Measurements from ENCODE around the gene MGARP. TPM values are rescaled to one million over a fixed set of nuclear protein-coding genes. Genes with fewer than 3 reads are reported as not detected.

Gene MGARP
- total RNA-seq, 1 experiment from 2014 or later, result 0.22 TPM

DNA sequence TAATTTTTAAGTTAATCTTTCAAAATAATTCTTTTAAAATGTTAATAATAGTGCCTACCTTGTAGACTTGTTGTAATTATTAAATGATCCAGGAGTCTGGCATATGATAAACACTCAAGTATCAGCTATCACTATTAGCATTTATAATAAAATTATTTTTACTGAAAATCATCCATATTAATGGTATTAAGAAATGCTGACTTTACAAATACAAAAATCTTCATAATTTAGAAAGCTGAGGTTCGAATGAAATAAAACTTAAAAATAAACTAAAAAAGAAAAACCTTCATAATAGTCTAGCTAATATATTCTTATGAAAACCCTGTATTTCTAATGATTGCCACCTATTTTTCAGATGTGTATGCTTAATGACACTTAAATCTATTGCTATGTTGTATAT lies 5.2 kb downstream of the MGARP start:
- ChIA-PET POLR2A (no interaction called here), CTCF (interaction anchor here (1.0 to 1.3 kb wide), 2 partner anchors 12 to 21 kb away, joined by 3 read pairs; no protein-coding TSS in a partner anchor), RAD21 (ENCODE audit: low non-redundant PET in 1 of 2, low total read pairs in 2 of 2, uncharacterized antibody in 2 of 2, unreplicated experiment in 2 of 2) (no interaction called here)
- H3K4me3 ChIP-seq (replicated peaks in 1 of 2; ENCODE audit: low read depth in 1 of 2, low read length in 2 of 2), result no peak overlapping the region
- H3K27me3 ChIP-seq (ENCODE audit: insufficient read depth, low read length), result no peaks in the 10 kb centered on the region
- DNase-seq (ENCODE audit: low read depth, low spot score) (no peak), ATAC-seq (no peak)
- no peaks in the 10 kb centered on the region for H3K36me3 ChIP-seq (ENCODE audit: control insufficient read depth in 1 of 2, insufficient read depth in 2 of 2, low read length in 2 of 2)
- H3K9me2 ChIP-seq (ENCODE audit: insufficient read depth), result no peaks in the 10 kb centered on the region
- no peak for TF ChIP-seq SRF (IDR thresholded peaks at IDR 0.05; ENCODE audit: low read depth)
- no peak overlapping the region for H3K9ac ChIP-seq (ENCODE audit: low read length)
- no peak overlapping the region for H3K27ac ChIP-seq (ENCODE audit: low read depth, low read length)
- H3K79me2 ChIP-seq (ENCODE audit: insufficient read depth, low read length), result no peaks in the 10 kb centered on the region
- H3K4me2 ChIP-seq (ENCODE audit: low read length), result no peak overlapping the region
- intact Hi-C loops (cut with micrococcal nuclease), result no loop called here
- H3K9me3 ChIP-seq (ENCODE audit: control insufficient read depth in 1 of 2, insufficient read depth in 1 of 2, low read depth in 1 of 2, low read length in 2 of 2), result no peaks in the 10 kb centered on the region
- H4K20me1 ChIP-seq (ENCODE audit: insufficient read depth), result no peaks in the 10 kb centered on the region
- no peaks in the 10 kb centered on the region for H3K4me1 ChIP-seq (ENCODE audit: control insufficient read depth in 1 of 2, insufficient read depth in 2 of 2, low read length in 2 of 2)
- H2AFZ ChIP-seq (ENCODE audit: low read depth, low read length, poor library complexity, severe bottlenecking), result no peak overlapping the region
- BruUV-seq (replicated peaks), result no TSS peak

DNA sequence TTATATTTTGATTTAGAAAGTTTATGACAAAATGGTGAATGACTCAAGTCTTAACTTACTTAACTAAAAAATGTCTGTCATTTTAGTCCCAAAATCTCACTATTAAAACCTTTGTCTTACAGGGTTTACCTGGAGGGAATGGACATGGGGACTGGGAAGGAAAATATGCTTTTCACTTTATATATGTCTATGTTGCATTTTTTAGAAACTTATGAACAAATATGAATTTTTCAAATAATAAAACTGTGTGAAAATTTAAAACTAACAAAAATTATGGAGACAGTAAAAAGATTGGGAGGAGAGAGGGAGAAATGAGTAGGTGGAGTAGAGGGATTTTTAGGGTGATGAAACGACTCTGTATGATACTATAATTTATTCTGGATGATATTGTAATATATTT lies 6.2 kb downstream of the MGARP start:
- Histone ChIP-seq H3K9ac (ENCODE audit: low read length) (no peak overlapping the region), H3K4me1 (ENCODE audit: control insufficient read depth in 1 of 2, insufficient read depth in 2 of 2, low read length in 2 of 2) (no peaks in the 10 kb centered on the region), H3K36me3 (ENCODE audit: control insufficient read depth in 1 of 2, insufficient read depth in 2 of 2, low read length in 2 of 2) (no peaks in the 10 kb centered on the region), H3K4me2 (ENCODE audit: low read length) (no peak overlapping the region), H3K9me2 (ENCODE audit: insufficient read depth) (no peaks in the 10 kb centered on the region), H3K27me3 (ENCODE audit: insufficient read depth, low read length) (no peaks in the 10 kb centered on the region), H3K4me3 (replicated peaks in 1 of 2; ENCODE audit: low read depth in 1 of 2, low read length in 2 of 2) (no peak overlapping the region), H2AFZ (ENCODE audit: low read depth, low read length, poor library complexity, severe bottlenecking) (no peak overlapping the region), H3K9me3 (ENCODE audit: control insufficient read depth in 1 of 2, insufficient read depth in 1 of 2, low read depth in 1 of 2, low read length in 2 of 2) (no peaks in the 10 kb centered on the region), H3K27ac (ENCODE audit: low read depth, low read length) (no peak overlapping the region), H3K79me2 (ENCODE audit: insufficient read depth, low read length) (no peaks in the 10 kb centered on the region), H4K20me1 (ENCODE audit: insufficient read depth) (no peaks in the 10 kb centered on the region)
- DNase-seq (ENCODE audit: low read depth, low spot score), result no peak
- ChIA-PET POLR2A (no interaction called here), RAD21 (ENCODE audit: low non-redundant PET in 1 of 2, low total read pairs in 2 of 2, uncharacterized antibody in 2 of 2, unreplicated experiment in 2 of 2) (no interaction called here), CTCF (no interaction called here)
- intact Hi-C loops (cut with micrococcal nuclease), result no loop called here
- no TSS peak for BruUV-seq (replicated peaks)
- TF ChIP-seq POLR2AphosphoS5 (IDR thresholded peaks at IDR 0.05; ENCODE audit: low read depth, low read length) (no peak), ZNF274 (IDR thresholded peaks at IDR 0.05; ENCODE audit: low read depth, low read length) (no peak), YY1 (IDR thresholded peaks at IDR 0.05; ENCODE audit: extremely low read depth, insufficient replicate concordance, low read depth, low read length) (no peak), FOSL1 (IDR thresholded peaks at IDR 0.05; ENCODE audit: low read depth) (no peak), SRF (IDR thresholded peaks at IDR 0.05; ENCODE audit: low read depth) (no peak), CEBPB (IDR thresholded peaks at IDR 0.05; ENCODE audit: low read depth) (no peak), POLR2A (IDR thresholded peaks at IDR 0.05; ENCODE audit: borderline replicate concordance, extremely low read depth, insufficient read depth, insufficient read length) (no peak), SP1 (IDR thresholded peaks at IDR 0.05; ENCODE audit: low read depth) (no peak), RAD21 (IDR thresholded peaks at IDR 0.05; ENCODE audit: low read depth) (no peak), CBX3 (IDR thresholded peaks at IDR 0.05; ENCODE audit: low read depth) (no peak), ZFX (IDR thresholded peaks at IDR 0.05) (no peak), TCF7L2 (IDR thresholded peaks at IDR 0.05; ENCODE audit: borderline replicate concordance, extremely low read depth, insufficient read depth, insufficient read length) (no peak), EZH2phosphoT487 (IDR thresholded peaks at IDR 0.05; ENCODE audit: borderline replicate concordance) (no peak), ELF1 (IDR thresholded peaks at IDR 0.05; ENCODE audit: borderline replicate concordance, low read depth) (no peak), EGR1 (IDR thresholded peaks at IDR 0.05; ENCODE audit: low read depth) (no peak)
- TF ChIP-seq, protein P1, sequence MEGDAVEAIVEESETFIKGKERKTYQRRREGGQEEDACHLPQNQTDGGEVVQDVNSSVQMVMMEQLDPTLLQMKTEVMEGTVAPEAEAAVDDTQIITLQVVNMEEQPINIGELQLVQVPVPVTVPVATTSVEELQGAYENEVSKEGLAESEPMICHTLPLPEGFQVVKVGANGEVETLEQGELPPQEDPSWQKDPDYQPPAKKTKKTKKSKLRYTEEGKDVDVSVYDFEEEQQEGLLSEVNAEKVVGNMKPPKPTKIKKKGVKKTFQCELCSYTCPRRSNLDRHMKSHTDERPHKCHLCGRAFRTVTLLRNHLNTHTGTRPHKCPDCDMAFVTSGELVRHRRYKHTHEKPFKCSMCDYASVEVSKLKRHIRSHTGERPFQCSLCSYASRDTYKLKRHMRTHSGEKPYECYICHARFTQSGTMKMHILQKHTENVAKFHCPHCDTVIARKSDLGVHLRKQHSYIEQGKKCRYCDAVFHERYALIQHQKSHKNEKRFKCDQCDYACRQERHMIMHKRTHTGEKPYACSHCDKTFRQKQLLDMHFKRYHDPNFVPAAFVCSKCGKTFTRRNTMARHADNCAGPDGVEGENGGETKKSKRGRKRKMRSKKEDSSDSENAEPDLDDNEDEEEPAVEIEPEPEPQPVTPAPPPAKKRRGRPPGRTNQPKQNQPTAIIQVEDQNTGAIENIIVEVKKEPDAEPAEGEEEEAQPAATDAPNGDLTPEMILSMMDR (IDR thresholded peaks at IDR 0.05 in 2 of 3, conservative IDR thresholded peaks at IDR 0.05 in 1 of 3; ENCODE audit: borderline replicate concordance in 1 of 3, insufficient read depth in 1 of 3, low read depth in 2 of 3, low read length in 2 of 3), result no peak
- TF ChIP-seq, protein P2, sequence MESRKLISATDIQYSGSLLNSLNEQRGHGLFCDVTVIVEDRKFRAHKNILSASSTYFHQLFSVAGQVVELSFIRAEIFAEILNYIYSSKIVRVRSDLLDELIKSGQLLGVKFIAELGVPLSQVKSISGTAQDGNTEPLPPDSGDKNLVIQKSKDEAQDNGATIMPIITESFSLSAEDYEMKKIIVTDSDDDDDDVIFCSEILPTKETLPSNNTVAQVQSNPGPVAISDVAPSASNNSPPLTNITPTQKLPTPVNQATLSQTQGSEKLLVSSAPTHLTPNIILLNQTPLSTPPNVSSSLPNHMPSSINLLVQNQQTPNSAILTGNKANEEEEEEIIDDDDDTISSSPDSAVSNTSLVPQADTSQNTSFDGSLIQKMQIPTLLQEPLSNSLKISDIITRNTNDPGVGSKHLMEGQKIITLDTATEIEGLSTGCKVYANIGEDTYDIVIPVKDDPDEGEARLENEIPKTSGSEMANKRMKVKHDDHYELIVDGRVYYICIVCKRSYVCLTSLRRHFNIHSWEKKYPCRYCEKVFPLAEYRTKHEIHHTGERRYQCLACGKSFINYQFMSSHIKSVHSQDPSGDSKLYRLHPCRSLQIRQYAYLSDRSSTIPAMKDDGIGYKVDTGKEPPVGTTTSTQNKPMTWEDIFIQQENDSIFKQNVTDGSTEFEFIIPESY (IDR thresholded peaks at IDR 0.05; ENCODE audit: extremely low read depth, insufficient replicate concordance, low read length), result no peak
- ATAC-seq, result no peak

All from HCT116 (cell line).